Activated CD4-positive, CD25-positive, alpha-beta regulatory T cell (primary cell): Measurements from ENCODE around the gene TTC23.

Experiments used
- DNase-seq, 4 experiments: peaks; one replicate each; lab custom pipeline; 2025; lab: John Stamatoyannopoulos, UW

Gene TTC23

DNA sequence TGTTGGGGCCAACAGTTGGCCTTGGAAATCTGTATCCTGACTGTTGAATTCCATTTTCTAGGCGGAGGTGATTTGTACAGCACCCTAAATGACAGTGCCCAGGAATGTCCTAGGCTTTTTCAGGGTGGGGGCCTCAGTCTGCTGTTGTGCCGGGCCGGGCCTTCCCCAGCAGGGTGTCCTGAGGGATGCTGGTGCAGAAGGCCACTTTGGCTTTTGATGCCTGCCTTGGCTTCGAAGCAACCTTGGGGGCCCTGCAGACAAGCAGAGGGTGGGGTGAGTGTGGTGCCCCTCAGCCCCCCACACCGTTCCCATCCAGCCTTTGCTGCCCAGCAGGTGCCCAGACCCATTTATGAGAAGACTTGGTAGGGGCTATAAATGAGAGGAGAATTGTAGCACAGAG, 111.5 kb downstream of the TTC23 start:
- DNase-seq, result no peak

- no peak for DNase-seq
These were observed 112.3 kb downstream of the TTC23 start for GRCh38 chr15:99137111-99137546.

GRCh38 chr15:99135194-99135593, 114.2 kb downstream of the TTC23 start:
- DNase-seq, result no peak

GRCh38 chr15:99134317-99134821, 115.0 kb downstream of the TTC23 start:
- DNase-seq, result no peak

DNA sequence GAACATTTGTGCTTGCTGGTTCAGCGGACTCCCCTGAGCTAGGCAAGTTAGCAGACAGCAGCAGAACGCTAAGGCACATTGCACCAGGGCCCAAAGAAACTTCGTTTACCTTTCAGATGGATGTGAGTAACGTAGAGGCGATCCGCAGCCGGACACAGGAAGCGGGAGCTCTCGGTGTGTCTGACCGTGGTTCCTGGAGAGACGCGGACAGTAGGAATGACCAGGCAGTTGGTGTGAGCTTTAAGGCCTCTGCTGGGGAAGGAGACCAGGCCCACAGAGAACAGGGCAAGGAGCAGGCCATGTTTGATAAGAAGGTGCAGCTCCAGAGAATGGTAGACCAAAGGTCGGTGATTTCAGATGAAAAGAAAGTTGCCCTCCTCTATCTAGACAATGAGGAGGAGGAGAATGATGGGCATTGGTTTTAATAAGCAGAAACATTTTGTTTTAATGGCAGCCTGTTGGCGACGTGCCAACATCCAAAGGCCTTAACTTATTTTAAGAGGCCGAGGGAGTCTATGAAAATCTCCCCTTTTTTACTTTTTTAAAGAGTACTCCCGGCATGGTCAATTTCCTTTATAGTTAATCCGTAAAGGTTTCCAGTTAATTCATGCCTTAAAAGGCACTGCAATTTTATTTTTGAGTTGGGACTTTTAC, 116.6 kb downstream of the TTC23 start:
- no peak for DNase-seq

DNA sequence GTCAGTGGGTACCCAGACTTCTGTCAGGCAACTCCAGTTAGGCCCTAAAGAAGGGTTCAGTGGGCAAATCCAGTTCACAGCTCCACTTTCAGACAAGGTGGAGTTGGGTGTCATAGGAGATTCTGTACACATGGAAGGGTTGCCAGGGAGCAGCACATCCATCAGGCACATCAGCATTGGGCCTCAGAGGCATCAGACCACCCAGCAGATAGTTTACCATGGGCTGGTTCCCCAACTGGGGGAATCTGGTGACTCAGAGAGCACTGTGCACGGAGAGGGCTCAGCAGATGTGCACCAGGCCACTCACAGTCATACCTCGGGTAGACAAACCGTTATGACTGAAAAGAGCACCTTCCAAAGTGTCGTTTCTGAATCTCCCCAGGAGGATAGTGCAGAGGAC, 117.3 kb downstream of the TTC23 start:
- no peak for DNase-seq

GRCh38 chr15:99131441-99132023, 117.8 kb downstream of the TTC23 start:
- no peak for DNase-seq

GRCh38 chr15:99130765-99131440, 118.5 kb downstream of the TTC23 start:
- no peak for DNase-seq

- DNase-seq, result no peak
These were observed 119.1 kb downstream of the TTC23 start for GRCh38 chr15:99130314-99130713.

DNA sequence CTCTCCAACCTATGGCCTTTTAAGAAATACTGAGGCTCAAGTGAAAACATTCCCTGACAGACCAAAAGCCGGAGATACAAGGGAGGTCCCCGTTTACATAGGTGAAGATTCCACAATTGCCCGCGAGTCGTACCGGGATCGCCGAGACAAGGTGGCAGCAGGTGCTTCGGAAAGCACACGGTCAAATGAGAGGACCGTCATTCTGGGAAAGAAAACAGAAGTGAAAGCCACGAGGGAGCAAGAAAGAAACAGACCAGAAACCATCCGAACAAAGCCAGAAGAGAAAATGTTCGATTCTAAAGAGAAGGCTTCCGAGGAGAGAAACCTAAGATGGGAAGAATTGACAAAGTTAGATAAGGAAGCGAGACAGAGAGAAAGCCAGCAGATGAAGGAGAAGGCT, 119.7 kb downstream of the TTC23 start:
- no peak for DNase-seq

DNA sequence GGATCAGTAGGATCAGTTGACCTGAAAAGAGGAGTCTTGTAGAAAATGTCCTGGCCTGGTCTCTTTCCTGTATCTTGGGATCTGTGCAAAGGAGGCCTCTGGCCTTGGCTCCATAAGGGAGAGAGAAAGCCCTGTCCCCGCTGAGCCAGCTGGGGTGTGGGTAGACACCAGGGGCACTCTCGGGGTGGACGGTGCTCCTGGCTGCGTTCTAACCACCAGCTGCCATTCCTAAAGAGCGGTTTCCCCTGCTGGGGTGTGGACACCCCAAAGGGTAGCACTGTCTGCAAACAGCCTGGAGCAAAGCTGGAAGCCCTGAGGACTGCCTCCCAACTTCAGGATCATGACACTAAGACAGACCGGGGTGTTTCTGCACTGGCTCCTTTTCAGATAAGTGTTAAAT, 121.0 kb downstream of the TTC23 start:
- DNase-seq, result no peak

- no peak for DNase-seq
These were observed 121.6 kb downstream of the TTC23 start for GRCh38 chr15:99127773-99128172.

GRCh38 chr15:99126930-99127329, 122.5 kb downstream of the TTC23 start:
- no peak for DNase-seq

GRCh38 chr15:99126131-99126588, 123.2 kb downstream of the TTC23 start:
- no peak for DNase-seq

DNA sequence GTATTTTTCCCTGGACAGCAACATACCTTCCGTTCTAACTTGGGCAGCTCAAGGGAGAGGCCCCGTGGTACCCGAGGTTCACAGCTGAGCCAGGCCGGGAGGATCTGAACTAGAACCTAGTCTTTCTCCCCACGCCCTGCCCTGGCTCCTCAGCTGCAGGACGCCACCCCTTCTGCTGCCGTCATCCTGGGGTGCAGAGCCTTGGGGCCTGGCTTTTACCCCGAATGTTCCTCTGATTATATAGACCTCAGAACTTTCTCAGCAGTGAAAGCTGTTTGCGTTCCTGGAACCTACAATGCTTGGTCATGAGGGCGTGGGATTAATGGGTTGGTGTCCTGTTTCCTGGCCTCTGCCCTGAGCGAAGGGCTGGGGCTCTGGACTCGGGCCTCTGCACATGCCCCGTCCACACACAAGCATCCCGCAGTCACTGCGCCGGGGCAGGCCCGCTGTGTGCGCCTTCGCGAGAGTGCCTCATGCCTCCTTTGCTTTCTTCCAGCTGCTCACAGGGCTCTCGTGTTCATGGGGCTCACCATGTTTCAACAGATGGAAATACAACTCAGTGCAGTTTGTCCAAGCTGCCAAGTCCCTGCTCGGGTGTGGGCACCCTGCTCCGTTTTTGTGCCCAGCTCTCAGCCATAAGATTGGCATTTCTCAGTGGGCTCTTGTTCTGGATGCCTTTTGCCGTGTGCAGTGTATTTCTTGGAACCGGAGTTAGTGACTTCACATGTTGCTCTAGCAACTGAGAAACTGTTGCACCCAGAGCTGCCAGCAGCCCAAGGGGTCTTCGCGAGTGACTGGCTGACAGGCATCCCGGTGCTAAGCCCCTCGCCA, 124.1 kb downstream of the TTC23 start:
- DNase-seq, result no peak

- no peak for DNase-seq
These were observed 124.7 kb downstream of the TTC23 start for GRCh38 chr15:99124641-99125040.

DNA sequence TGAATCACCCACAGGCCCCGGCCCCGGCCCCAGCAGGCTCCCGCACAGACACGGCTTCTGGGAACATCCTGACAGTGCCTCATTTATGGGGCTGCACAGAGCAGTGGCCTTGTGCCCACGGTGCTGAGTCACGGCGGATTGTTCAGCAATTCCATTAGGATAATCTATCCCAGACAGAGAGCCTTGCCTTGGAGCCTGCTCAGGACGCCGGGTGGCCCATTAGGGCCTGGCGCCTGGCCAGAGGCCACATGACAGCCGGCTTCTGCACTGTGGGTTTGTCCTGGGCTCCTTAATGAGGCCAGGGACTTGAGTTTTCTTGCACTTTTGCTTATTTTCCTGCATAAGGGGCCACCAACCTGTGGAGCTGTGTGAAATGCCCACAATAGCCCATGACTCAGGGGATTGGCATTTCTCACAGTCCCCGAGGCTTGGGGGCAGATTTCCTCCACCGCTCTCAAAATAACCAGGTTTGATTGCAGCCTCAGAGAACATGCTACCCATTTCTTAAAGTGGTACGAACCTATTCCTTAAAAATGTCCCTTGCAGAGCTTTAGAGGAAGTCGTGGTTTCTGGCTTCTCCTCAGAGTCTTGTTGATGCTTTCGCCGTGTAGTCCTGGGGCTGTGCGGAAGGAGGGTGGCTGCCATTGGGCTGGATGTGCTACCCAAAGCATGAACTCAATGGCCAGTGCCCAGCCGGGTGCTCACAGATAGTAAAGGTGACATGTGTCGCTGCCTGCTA, 125.5 kb downstream of the TTC23 start:
- DNase-seq, result no peak

GRCh38 chr15:99122831-99123712, 126.3 kb downstream of the TTC23 start:
- DNase-seq, result no peak

DNA sequence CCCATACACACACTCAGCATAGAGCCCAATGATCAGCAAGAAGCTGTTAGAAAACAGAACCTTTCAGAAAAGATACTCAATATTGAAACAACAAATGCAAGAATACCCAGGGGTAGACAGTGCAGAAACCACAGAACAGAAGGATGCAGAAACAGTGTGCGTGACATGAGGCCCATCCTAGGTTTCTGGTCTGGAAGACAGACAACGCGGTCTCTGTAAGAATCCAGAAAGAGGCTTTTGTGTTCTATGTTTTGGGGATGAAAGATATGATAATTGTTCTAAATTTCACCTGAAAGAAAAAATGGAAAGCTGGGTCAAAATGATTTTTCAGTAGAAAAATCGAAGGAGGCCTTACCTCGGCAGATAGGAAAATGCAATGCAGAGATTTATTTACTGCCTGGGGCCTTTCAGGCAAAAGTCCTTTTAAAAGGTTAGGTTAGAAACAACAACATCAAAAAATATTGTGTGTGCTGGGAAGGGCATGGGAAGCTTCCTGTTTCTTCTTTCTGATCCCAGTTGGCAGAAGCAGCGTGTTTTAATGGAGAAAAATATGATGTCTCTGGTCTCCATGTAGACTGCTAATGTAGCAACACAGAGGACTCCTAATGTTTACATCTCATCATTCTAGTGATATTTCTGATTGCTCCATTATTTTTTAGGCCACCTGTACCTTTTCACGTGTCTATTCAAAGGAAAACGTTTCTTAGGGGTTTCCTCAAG, 127.5 kb downstream of the TTC23 start:
- no peak for DNase-seq

GRCh38 chr15:99121207-99121606, 128.2 kb downstream of the TTC23 start:
- no peak for DNase-seq
